GM19025 (cell line): ENCODE data around the gene CAPN9.
"Not testable (repeated sequence)": the region's sequence is repeated elsewhere in the genome, so short reads cannot be mapped to it uniquely, and the experiment has no call there.

Experiments used
- ATAC-seq: cut with Tn5 transposase; IDR thresholded peaks from one replicate; pipeline ENCODE4 v1.9.1; 2021; ENCODE audit warnings: mild to moderate bottlenecking, low read depth, moderate library complexity; ENCODE audit not compliant: unreplicated experiment

CAPN9 gene

DNA sequence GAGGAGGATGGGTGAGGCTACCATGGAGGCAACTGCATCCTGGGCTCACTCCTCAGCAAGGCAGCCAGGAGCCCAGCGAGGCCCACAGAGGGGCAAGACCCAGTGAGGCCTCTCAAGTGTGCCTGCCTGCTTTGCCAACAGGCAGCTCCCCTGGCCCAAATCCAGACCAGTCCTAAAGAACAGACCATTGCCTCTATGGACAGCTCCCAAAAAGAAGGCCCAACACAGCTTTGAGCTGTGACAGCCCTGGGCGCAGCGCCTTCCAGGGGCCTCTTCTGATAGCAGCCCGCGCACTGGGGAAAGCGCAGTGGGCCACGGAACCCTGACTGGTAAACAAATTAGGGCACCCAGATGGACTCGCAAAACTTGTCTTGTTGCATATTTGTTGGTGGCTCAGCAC is 95.6 kb downstream of the CAPN9 start:
- ATAC-seq = no peak

DNA sequence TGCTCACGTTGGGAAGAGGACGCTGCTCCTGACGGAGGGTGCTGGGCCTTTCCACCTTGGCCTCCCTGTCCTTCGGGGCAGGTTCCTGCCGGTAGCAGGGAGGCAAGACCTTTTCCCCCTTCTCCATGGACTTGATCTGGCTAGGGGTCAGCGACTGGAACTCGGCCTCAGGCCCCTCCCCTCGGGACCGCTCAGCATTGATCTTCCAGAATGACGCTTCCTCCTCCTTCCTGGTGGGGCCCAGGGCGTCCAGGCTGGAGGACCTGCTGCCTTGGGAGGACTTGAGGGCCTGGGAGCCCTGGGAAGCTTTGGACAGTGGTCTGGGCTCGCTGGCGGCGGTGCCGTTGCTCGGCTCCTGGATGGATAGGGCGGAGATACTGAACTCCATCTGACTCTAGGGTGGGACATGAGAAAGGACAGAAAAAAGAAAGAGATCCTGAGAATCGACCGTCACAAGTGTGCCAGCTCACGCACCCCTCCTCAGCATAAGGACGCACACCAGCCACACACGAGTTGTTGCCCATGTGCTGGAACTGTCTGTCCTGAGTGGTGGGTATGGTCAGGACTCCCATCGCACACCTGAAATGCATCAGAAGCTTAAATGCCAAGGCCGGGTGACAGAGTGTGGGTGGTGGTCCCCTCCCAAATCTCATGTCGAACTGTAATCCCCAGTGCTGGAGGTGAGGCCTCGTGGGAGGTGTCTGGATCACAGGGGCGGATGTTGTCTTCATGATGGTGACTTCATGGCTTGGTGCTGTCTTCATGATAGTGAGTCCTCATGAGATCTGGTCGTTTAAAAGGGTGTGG is 96.5 kb downstream of the CAPN9 start:
- no peak for ATAC-seq

- no peak for ATAC-seq
These were observed 97.4 kb downstream of the CAPN9 start for GRCh38 chr1:230844561-230844960.

GRCh38 chr1:230845184-230845583 is 98.0 kb downstream of the CAPN9 start:
- not testable (repeated sequence) for ATAC-seq

DNA sequence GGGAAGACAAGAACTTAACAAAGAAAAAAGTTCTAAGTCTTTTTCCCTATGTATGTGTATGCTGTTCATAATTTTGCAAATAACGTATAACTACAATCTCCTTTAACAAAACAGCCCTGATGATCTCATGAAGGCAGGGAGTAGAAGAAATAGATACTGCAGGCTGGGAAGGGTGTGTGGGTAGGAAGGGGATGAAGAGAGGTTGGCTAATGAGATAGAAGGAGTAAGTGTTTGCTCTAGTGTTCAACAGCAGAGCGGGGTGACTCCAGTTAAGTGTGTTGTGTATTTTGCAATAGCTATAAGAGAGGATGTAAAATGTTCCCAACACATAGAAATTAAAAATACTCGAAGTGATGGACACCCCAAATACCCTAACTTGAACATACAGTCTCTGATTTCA is 101.0 kb downstream of the CAPN9 start:
- ATAC-seq = no peak

- no peak for ATAC-seq
These were observed 102.5 kb downstream of the CAPN9 start for GRCh38 chr1:230849451-230850224.

GRCh38 chr1:230850547-230850946 is 103.4 kb downstream of the CAPN9 start:
- ATAC-seq = no peak

DNA sequence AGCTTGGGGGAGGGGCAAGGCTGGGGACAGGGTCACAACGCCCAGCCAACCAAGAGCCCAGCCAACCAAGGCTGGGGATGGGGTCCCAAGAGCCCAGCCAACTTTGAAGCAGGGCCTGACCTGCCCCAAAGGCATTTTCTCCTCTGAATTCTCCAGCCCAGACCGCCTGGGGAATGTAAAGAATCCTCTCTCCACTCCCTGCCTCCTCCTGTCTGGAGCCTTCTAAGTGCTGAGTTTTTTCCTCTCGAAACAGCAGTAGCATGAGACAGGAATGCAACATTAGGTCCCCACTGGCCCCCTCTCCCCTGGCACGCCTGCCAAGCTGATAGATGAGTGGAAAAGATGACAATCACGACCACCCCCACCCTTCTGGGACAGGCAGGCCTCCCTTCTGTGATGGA is 104.1 kb downstream of the CAPN9 start:
- ATAC-seq = no peak
